ENCODE measurements around the gene PCDHA1.
"Not testable (repeated sequence)": the region's sequence is repeated elsewhere in the genome, so short reads cannot be mapped to it uniquely, and the experiment has no call there.

Gene PCDHA1

GRCh38 chr5:140827704-140828361, 41.9 kb downstream of the PCDHA1 start, which contains the start of gene PCDHA6:
Gene PCDHA6, plus strand, starts transcription at chr5:140827960. Its CDS starts 132 bp downstream, at chr5:140828092.
- no peak within 1 kb of the TSS for H3K27ac ChIP-seq (replicated peaks)
- H3K27me3 ChIP-seq (ENCODE audit: insufficient read depth, poor library complexity, severe bottlenecking) = peaks cover 5% of the 10 kb centered on the region
- TF ChIP-seq GABPA (IDR thresholded peaks at IDR 0.05; ENCODE audit: low read depth) (no peak), SPI1 (IDR thresholded peaks at IDR 0.05; ENCODE audit: borderline replicate concordance, low read depth) (no peak), CTCF (IDR thresholded peaks at IDR 0.05; ENCODE audit: insufficient read depth, low read length) (no peak)
- no peak for DNase-seq (ENCODE audit: low read depth in 1 of 2, low spot score in 1 of 2)
- H3K4me3 ChIP-seq (replicated peaks; ENCODE audit: insufficient read depth, low read length) = no peak within 1 kb of the TSS

- Histone ChIP-seq H3K27ac (replicated peaks) (no peak overlapping the region), H3K27me3 (ENCODE audit: insufficient read depth, poor library complexity, severe bottlenecking) (peaks cover 5% of the 10 kb centered on the region), H3K4me3 (replicated peaks; ENCODE audit: insufficient read depth, low read length) (no peak overlapping the region)
- DNase-seq (ENCODE audit: low read depth in 1 of 2, low spot score in 1 of 2) = no peak
- TF ChIP-seq SPI1 (IDR thresholded peaks at IDR 0.05; ENCODE audit: borderline replicate concordance, low read depth) (no peak), REST (IDR thresholded peaks at IDR 0.05; ENCODE audit: insufficient replicate concordance, low read depth) (no peak), POLR2AphosphoS5 (IDR thresholded peaks at IDR 0.05; ENCODE audit: low read depth) (no peak), CTCF (IDR thresholded peaks at IDR 0.05; ENCODE audit: insufficient read depth, low read length) (no peak), GABPA (IDR thresholded peaks at IDR 0.05; ENCODE audit: low read depth) (no peak)
These were observed 42.4 kb downstream of the PCDHA1 start for GRCh38 chr5:140828362-140828737.

GRCh38 chr5:140829511-140830501, 43.9 kb downstream of the PCDHA1 start:
- DNase-seq (ENCODE audit: low read depth in 1 of 2, low spot score in 1 of 2); H3K27ac ChIP-seq (replicated peaks); H3K4me3 ChIP-seq (replicated peaks; ENCODE audit: insufficient read depth, low read length); H3K27me3 ChIP-seq (ENCODE audit: insufficient read depth, poor library complexity, severe bottlenecking): not testable (repeated sequence)

GRCh38 chr5:140833993-140834392, 48.1 kb downstream of the PCDHA1 start, which contains the start of gene PCDHA7:
Gene PCDHA7, plus strand, starts transcription at chr5:140834269. Its CDS starts 115 bp downstream, at chr5:140834384.
- no peak for DNase-seq (ENCODE audit: low read depth in 1 of 2, low spot score in 1 of 2)
- Histone ChIP-seq H3K4me3 (replicated peaks; ENCODE audit: insufficient read depth, low read length) (no peak within 1 kb of the TSS), H3K27me3 (ENCODE audit: insufficient read depth, poor library complexity, severe bottlenecking) (no peaks in the 10 kb centered on the region), H3K27ac (replicated peaks) (no peak within 1 kb of the TSS)
- TF ChIP-seq REST (IDR thresholded peaks at IDR 0.05; ENCODE audit: insufficient replicate concordance, low read depth) (no peak), POLR2AphosphoS5 (IDR thresholded peaks at IDR 0.05; ENCODE audit: low read depth) (no peak), GABPA (IDR thresholded peaks at IDR 0.05; ENCODE audit: low read depth) (no peak), SPI1 (IDR thresholded peaks at IDR 0.05; ENCODE audit: borderline replicate concordance, low read depth) (no peak)

GRCh38 chr5:140834439-140835008, 48.6 kb downstream of the PCDHA1 start:
- not testable (repeated sequence) for DNase-seq (ENCODE audit: low read depth in 1 of 2, low spot score in 1 of 2); H3K27ac ChIP-seq (replicated peaks); H3K4me3 ChIP-seq (replicated peaks; ENCODE audit: insufficient read depth, low read length); H3K27me3 ChIP-seq (ENCODE audit: insufficient read depth, poor library complexity, severe bottlenecking)

Measured in HL-60 (cell line).